Activated T-cell treated with anti-CD3 and anti-CD28 coated beads, Interleukin-2, amount 50 U/mL, for 4 hours (primary cell): ENCODE measurements around the gene URI1. TPM values are rescaled to one million over a fixed set of nuclear protein-coding genes. Genes with fewer than 3 reads are reported as not detected.
"Not testable (repeated sequence)": the region's sequence is repeated elsewhere in the genome, so short reads cannot be mapped to it uniquely, and the experiment has no call there.

Source experiments
- ATAC-seq, 2 donors: fragments of 200-7000 bp; cut with Tn5 transposase; one replicate each; pipeline ENCODE4 v1.10.0; 2021
- DNase-seq: peaks from one replicate; pipeline ENCODE4 v3.0.0-alpha.2; 2020
- H3K27me3 Mint-ChIP-seq: one replicate; pipeline ENCODE4 v1.8.0; 2021; ENCODE audit warnings: low read depth, mixed read lengths
- H3K36me3 Mint-ChIP-seq: one replicate; pipeline ENCODE4 v1.8.0; 2022; ENCODE audit warnings: mixed read lengths; ENCODE audit not compliant: insufficient read depth
- H3K4me1 Mint-ChIP-seq: one replicate; pipeline ENCODE4 v1.8.0; 2021; ENCODE audit warnings: low read depth, mixed read lengths
- H3K4me3 Mint-ChIP-seq: one replicate; pipeline ENCODE4 v1.8.0; 2021; ENCODE audit warnings: mild to moderate bottlenecking, moderate library complexity, mixed read lengths
- H3K9me3 Mint-ChIP-seq: one replicate; pipeline ENCODE4 v1.8.0; 2021; ENCODE audit warnings: mixed read lengths
- total RNA-seq, 3 donors: library from RNA; stranded (reverse); gene quantifications; one replicate each; pipeline ENCODE4 v1.2.1, GENCODE V29; 2021

The URI1 gene
- total RNA-seq, 3 donors from 2014 or later = 69.5 to 80.5 (median 77.8) TPM

GRCh38 chr19:29948759-29949470 is 6.9 kb downstream of the URI1 start:
- not testable (repeated sequence) for H3K27me3 Mint-ChIP-seq, DNase-seq, H3K9me3 Mint-ChIP-seq, H3K4me3 Mint-ChIP-seq, ATAC-seq
- Mint-ChIP-seq H3K4me1 (peaks cover 76% of the 10 kb centered on the region), H3K36me3 (peaks cover 23% of the 10 kb centered on the region)

GRCh38 chr19:29952177-29952576 is 10.1 kb downstream of the URI1 start:
- H3K4me3 Mint-ChIP-seq = no peak overlapping the region
- no peak for ATAC-seq
- H3K4me1 Mint-ChIP-seq = peaks cover 58% of the 10 kb centered on the region
- DNase-seq = no peak
- H3K27me3 Mint-ChIP-seq = no peaks in the 10 kb centered on the region
- H3K36me3 Mint-ChIP-seq = peaks cover 21% of the 10 kb centered on the region
- no peaks in the 10 kb centered on the region for H3K9me3 Mint-ChIP-seq

GRCh38 chr19:29952646-29953045 is 10.6 kb downstream of the URI1 start:
- H3K4me1 Mint-ChIP-seq = peaks cover 57% of the 10 kb centered on the region
- H3K9me3 Mint-ChIP-seq = no peaks in the 10 kb centered on the region
- peaks cover 24% of the 10 kb centered on the region for H3K36me3 Mint-ChIP-seq
- ATAC-seq = no peak
- H3K4me3 Mint-ChIP-seq = no peak overlapping the region
- H3K27me3 Mint-ChIP-seq = no peaks in the 10 kb centered on the region
- DNase-seq = no peak

- ATAC-seq = no peak
- no peak overlapping the region for H3K4me3 Mint-ChIP-seq
- peaks cover 19% of the 10 kb centered on the region for H3K36me3 Mint-ChIP-seq
- peaks cover 51% of the 10 kb centered on the region for H3K4me1 Mint-ChIP-seq
- no peaks in the 10 kb centered on the region for H3K9me3 Mint-ChIP-seq
- no peak for DNase-seq
- H3K27me3 Mint-ChIP-seq = no peaks in the 10 kb centered on the region
Measured at GRCh38 chr19:29953352-29954247, 11.6 kb downstream of the URI1 start.

GRCh38 chr19:29956855-29957254 is 14.8 kb downstream of the URI1 start:
- Mint-ChIP-seq H3K4me3 (no peak overlapping the region), H3K27me3 (no peaks in the 10 kb centered on the region), H3K4me1 (peaks cover 48% of the 10 kb centered on the region), H3K36me3 (peaks cover 19% of the 10 kb centered on the region), H3K9me3 (no peaks in the 10 kb centered on the region)
- DNase-seq (no peak), ATAC-seq (no peak)

DNA sequence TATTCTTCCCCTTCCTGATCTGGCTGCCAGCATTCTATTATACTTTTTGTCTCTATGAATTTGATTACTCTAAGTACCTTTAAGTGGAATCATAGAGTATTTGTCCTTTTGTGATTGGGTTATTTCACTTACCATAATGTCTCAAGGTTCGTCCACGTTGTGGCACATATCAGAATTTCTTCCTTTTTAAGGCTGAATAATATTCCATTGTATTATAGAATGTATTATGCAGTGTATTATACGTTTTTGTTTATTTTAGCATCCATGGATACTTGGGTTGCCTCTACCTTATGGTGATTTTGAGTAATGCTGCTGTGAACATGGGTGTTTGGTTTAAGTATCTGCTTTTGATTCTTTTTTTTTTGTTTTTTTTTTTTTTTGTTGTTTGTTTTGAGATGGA is 19.3 kb downstream of the URI1 start:
- ATAC-seq = no peak
- no peaks in the 10 kb centered on the region for H3K9me3 Mint-ChIP-seq
- no peak overlapping the region for H3K4me3 Mint-ChIP-seq
- H3K4me1 Mint-ChIP-seq = peaks cover 66% of the 10 kb centered on the region
- no peak for DNase-seq
- H3K36me3 Mint-ChIP-seq = peaks cover 15% of the 10 kb centered on the region
- no peaks in the 10 kb centered on the region for H3K27me3 Mint-ChIP-seq

- no peaks in the 10 kb centered on the region for H3K27me3 Mint-ChIP-seq
- peak; percentile 53 to 56 for ATAC-seq
- H3K9me3 Mint-ChIP-seq = no peaks in the 10 kb centered on the region
- H3K4me3 Mint-ChIP-seq = peak overlapping the region; percentile 0
- peaks cover 7% of the 10 kb centered on the region for H3K36me3 Mint-ChIP-seq
- DNase-seq = no peak
- peaks cover 77% of the 10 kb centered on the region for H3K4me1 Mint-ChIP-seq
Measured at GRCh38 chr19:29962793-29963192, 20.8 kb downstream of the URI1 start.

DNA sequence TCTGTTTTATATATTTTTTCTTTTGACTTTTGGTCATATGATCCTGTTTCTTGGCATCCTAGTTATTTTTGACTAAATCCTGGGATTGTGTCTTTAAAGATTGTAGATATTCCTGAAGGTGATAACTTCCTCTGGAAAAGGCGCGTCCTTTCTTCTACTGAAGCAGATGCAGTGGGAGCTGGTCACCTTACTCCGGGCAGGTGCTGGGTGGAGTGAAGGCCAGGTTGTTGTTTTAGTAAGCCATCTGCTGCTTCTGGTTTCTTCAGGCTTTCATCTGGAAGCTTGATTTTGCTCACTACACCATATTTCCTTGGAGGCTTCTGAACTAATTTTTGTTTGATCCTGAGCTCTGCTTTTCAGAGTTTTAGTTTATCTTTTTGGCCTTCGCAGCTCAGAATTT is 21.5 kb downstream of the URI1 start:
- DNase-seq = no peak
- peaks cover 7% of the 10 kb centered on the region for H3K36me3 Mint-ChIP-seq

GRCh38 chr19:29964171-29964570 is 22.1 kb downstream of the URI1 start:
- Mint-ChIP-seq H3K27me3 (no peaks in the 10 kb centered on the region), H3K9me3 (no peaks in the 10 kb centered on the region), H3K36me3 (peaks cover 7% of the 10 kb centered on the region), H3K4me3 (no peak overlapping the region), H3K4me1 (peaks cover 77% of the 10 kb centered on the region)
- ATAC-seq (no peak), DNase-seq (no peak)

More for the DNA sequence above, 21.5 kb downstream of the URI1 start:
- H3K27me3 Mint-ChIP-seq = no peaks in the 10 kb centered on the region
- peaks cover 75% of the 10 kb centered on the region for H3K4me1 Mint-ChIP-seq
- ATAC-seq = no peak
- peak overlapping the region; percentile 11 for H3K4me3 Mint-ChIP-seq
- no peaks in the 10 kb centered on the region for H3K9me3 Mint-ChIP-seq

GRCh38 chr19:29965492-29965891 is 23.5 kb downstream of the URI1 start:
- Mint-ChIP-seq H3K4me3 (no peak overlapping the region), H3K9me3 (no peaks in the 10 kb centered on the region), H3K27me3 (no peaks in the 10 kb centered on the region), H3K36me3 (peaks cover 4% of the 10 kb centered on the region), H3K4me1 (peaks cover 78% of the 10 kb centered on the region)
- no peak for ATAC-seq
- no peak for DNase-seq

GRCh38 chr19:29966142-29966541 is 24.1 kb downstream of the URI1 start:
- H3K9me3 Mint-ChIP-seq, H3K27me3 Mint-ChIP-seq, ATAC-seq, H3K4me3 Mint-ChIP-seq, H3K36me3 Mint-ChIP-seq, DNase-seq: not testable (repeated sequence)
- H3K4me1 Mint-ChIP-seq = peaks cover 78% of the 10 kb centered on the region

DNA sequence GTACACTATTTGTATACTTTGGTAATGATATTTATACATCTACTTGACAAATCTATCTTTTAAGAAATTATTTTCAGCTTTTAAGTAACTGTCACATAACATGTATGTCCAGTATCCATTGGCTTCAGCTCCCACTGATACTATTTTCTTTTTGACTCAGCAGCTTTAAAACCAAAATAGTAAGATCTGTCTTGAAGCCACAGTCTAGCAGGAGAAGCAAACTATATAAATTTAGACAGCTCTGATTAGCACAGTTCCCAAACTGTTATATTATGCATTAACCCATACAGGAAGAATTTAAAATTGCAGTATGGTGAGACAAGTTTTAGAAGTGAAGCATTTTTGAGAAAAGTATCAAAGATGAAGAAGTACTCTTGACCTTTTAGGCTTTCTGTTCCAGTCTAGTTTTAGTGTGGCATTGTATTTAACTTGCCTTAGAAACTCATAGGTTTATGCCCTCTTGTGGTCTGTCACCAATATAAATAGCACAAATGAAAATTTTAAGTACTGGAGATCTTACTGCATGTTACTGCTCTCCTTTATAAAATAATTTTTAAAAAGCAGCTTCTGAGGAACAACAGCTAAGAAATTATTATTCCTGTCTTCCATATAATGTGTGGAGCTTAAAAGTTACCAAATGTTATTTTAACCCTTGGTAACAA is 24.7 kb downstream of the URI1 start:
- DNase-seq = no peak
- no peak overlapping the region for H3K4me3 Mint-ChIP-seq
- no peaks in the 10 kb centered on the region for H3K36me3 Mint-ChIP-seq
- no peaks in the 10 kb centered on the region for H3K27me3 Mint-ChIP-seq
- peaks cover 80% of the 10 kb centered on the region for H3K4me1 Mint-ChIP-seq
- H3K9me3 Mint-ChIP-seq = no peaks in the 10 kb centered on the region
- ATAC-seq = no peak

DNA sequence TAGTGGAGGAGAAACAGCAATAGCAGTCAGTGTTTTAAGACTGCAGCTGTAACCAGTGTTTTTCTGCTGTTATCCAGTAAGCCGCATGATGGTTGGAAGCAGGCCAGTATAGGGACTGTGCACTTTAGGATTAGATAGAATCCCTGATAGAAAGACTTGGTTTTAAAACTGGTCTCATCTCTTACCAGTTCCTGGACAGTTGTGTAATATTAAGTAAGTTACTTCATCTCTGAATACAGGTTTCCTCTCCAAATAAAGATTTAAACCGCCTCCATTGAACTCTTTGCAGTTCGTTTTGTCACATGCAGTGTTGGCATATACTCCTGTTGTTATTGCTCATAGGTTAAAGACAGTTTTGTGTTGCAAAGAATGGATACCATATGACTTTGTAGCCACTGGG is 25.6 kb downstream of the URI1 start:
- Mint-ChIP-seq H3K36me3 (no peaks in the 10 kb centered on the region), H3K4me1 (peaks cover 82% of the 10 kb centered on the region), H3K27me3 (no peaks in the 10 kb centered on the region), H3K9me3 (no peaks in the 10 kb centered on the region), H3K4me3 (no peak overlapping the region)
- DNase-seq = no peak
- no peak for ATAC-seq

DNA sequence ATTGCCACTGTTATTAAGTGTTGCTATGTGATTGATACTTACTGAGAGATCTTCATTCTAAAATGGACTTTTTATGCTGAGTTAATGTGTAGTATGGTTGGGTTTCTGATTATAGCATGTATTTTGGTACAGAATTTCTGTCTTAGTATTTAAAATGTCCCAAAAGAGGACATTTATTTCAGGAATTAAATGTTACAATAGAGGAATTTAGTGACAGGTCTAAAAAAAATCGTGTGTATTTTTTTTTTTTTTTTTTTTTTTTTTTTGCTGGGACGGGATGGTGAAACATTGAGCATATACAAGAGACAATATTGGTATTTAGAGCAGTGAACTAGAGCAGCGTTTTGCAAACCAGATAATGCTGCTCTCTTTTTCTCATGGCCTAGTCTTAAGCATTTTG is 27.9 kb downstream of the URI1 start:
- Mint-ChIP-seq H3K4me1 (peaks cover 73% of the 10 kb centered on the region), H3K9me3 (no peaks in the 10 kb centered on the region), H3K36me3 (peaks cover 2% of the 10 kb centered on the region), H3K27me3 (no peaks in the 10 kb centered on the region), H3K4me3 (no peak overlapping the region)
- DNase-seq = no peak
- ATAC-seq = no peak
